ENCODE measurements around the gene NOC4L.
"Not testable (repeated sequence)": the region's sequence is repeated elsewhere in the genome, so short reads cannot be mapped to it uniquely, and the experiment has no call there.

Gene NOC4L

GRCh38 chr12:132142679-132143335 lies 1.4 kb upstream of the NOC4L start:
- DNase-seq (ENCODE audit: low read depth in 3 of 3): no peak

GRCh38 chr12:132143336-132144071 lies 753 bp upstream of the NOC4L start:
- DNase-seq (ENCODE audit: low read depth in 3 of 3): no peak

- DNase-seq (ENCODE audit: low read depth in 3 of 3): no peak
Measured at GRCh38 chr12:132144810-132145168, 532 bp downstream of the NOC4L start.

- DNase-seq (ENCODE audit: low read depth in 3 of 3): no peak
Measured at GRCh38 chr12:132145334-132145733, 1.1 kb downstream of the NOC4L start.

GRCh38 chr12:132146098-132146497 lies 1.8 kb downstream of the NOC4L start:
- DNase-seq (ENCODE audit: low read depth in 3 of 3): no peak

GRCh38 chr12:132146772-132147422 lies 2.6 kb downstream of the NOC4L start:
- no peak for DNase-seq (ENCODE audit: low read depth in 3 of 3)

GRCh38 chr12:132147423-132148367 lies 3.4 kb downstream of the NOC4L start:
- DNase-seq (ENCODE audit: low read depth in 3 of 3): no peak

- DNase-seq (ENCODE audit: low read depth in 3 of 3): no peak
Measured at GRCh38 chr12:132148368-132149045, 4.2 kb downstream of the NOC4L start.

GRCh38 chr12:132149526-132149925 lies 5.3 kb downstream of the NOC4L start:
- not testable (repeated sequence) for DNase-seq (ENCODE audit: low read depth in 3 of 3)

- DNase-seq (ENCODE audit: low read depth in 3 of 3): no peak
Measured at GRCh38 chr12:132150780-132151144, 6.5 kb downstream of the NOC4L start.

- no peak for DNase-seq (ENCODE audit: low read depth in 3 of 3)
Measured at GRCh38 chr12:132151145-132151765, 7.0 kb downstream of the NOC4L start.

- DNase-seq (ENCODE audit: low read depth in 3 of 3): no peak
Measured at GRCh38 chr12:132151766-132152410, 7.6 kb downstream of the NOC4L start.

GRCh38 chr12:132152411-132152821 lies 8.2 kb downstream of the NOC4L start:
- no peak for DNase-seq (ENCODE audit: low read depth in 3 of 3)

GRCh38 chr12:132152953-132153352 lies 8.7 kb downstream of the NOC4L start:
- no peak for DNase-seq (ENCODE audit: low read depth in 3 of 3)

GRCh38 chr12:132153501-132154340 lies 9.5 kb downstream of the NOC4L start:
- DNase-seq (ENCODE audit: low read depth in 3 of 3): peak; percentile 39 to 59 (median 47)

- no peak for DNase-seq (ENCODE audit: low read depth in 3 of 3)
Measured at GRCh38 chr12:132154341-132154761, 10.1 kb downstream of the NOC4L start.

- DNase-seq (ENCODE audit: low read depth in 3 of 3): no peak
Measured at GRCh38 chr12:132154941-132155770, 10.9 kb downstream of the NOC4L start.

GRCh38 chr12:132155771-132156572 lies 11.7 kb downstream of the NOC4L start:
- DNase-seq (ENCODE audit: low read depth in 3 of 3): no peak

Measured in stimulated activated CD4-positive, alpha-beta T cell treated with anti-CD3 and anti-CD28 coated beads, TNF-alpha, amount 100 ng/mL, for 24 hours (primary cell).